Head of caudate nucleus (tissue), 42 donors: ENCODE data around the gene PDE4B.
A peak's percentile ranks its signal among the peaks of the same experiment; 100 is the strongest.
"Not testable (repeated sequence)": the region's sequence is repeated elsewhere in the genome, so short reads cannot be mapped to it uniquely, and the experiment has no call there.

Experiments used
- DNase-seq, 42 donors: peaks; one replicate each; pipeline versions ENCODE4 v3.0.0 to v3.0.0-alpha.2; 2020 to 2021; ENCODE audit warnings: mixed read lengths in 7 of 42
- intact Hi-C: fragments of 100-400 bp; cut with DNase I; formaldehyde crosslinking; loops from one replicate; pipeline ENCODE4 v1.15.0; 2022

Gene PDE4B

GRCh38 chr1:66000033-66000637, 207.4 kb downstream of the PDE4B start:
- intact Hi-C loops, result loop anchor here (10.0 kb wide), 1 partner anchor 165 kb away; no protein-coding TSS in a partner anchor
- no peak for DNase-seq

DNA sequence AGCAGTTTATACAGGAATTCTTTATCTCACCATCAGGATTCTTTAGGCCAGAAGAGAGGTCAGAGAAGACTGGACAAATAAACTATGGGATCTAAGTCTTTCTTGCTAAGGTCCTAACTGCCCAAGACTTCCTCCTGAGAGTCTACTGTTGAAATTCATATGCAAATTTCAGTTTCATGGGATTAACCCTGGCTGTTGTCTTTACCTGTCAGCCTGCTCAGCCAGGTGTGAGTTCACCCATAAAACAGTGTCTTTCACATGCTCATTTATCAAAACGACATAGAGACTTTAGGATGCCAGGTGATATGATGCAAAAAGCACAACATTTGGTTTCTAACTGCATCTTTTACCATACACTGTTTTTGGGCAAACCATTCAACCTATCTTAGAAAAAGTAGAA, 211.0 kb downstream of the PDE4B start:
- no peak for DNase-seq
- intact Hi-C loops, result loop anchor here (10.0 kb wide), 1 partner anchor 161 kb away; no protein-coding TSS in a partner anchor

- DNase-seq, result not testable (repeated sequence)
- intact Hi-C loops, result loop anchor here (10.0 kb wide), 1 partner anchor 158 kb away; no protein-coding TSS in a partner anchor
These were observed 213.8 kb downstream of the PDE4B start for GRCh38 chr1:66006534-66006933.

GRCh38 chr1:66012106-66012784, 219.6 kb downstream of the PDE4B start:
- DNase-seq, result no peak
- intact Hi-C loops, result no loop called here

DNA sequence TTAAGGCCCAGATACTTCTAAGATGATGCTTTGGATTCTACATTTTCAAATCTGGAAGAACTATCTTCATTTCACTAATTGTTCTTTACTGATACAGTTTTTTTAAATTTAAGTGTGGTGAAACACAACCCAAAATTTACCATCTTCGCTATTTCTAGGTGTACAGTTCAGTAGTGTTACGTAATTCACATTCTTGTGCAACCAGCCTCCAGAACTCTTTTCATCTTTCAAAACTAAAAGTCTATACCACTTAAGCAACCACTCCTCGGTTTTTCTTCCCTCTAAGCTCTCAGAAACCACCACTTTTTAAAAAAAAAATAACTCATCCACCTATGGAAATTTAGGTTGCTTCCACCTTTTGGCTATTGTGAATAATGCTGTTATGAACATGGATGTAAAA, 220.7 kb downstream of the PDE4B start:
- no peak for DNase-seq
- intact Hi-C loops, result no loop called here

DNA sequence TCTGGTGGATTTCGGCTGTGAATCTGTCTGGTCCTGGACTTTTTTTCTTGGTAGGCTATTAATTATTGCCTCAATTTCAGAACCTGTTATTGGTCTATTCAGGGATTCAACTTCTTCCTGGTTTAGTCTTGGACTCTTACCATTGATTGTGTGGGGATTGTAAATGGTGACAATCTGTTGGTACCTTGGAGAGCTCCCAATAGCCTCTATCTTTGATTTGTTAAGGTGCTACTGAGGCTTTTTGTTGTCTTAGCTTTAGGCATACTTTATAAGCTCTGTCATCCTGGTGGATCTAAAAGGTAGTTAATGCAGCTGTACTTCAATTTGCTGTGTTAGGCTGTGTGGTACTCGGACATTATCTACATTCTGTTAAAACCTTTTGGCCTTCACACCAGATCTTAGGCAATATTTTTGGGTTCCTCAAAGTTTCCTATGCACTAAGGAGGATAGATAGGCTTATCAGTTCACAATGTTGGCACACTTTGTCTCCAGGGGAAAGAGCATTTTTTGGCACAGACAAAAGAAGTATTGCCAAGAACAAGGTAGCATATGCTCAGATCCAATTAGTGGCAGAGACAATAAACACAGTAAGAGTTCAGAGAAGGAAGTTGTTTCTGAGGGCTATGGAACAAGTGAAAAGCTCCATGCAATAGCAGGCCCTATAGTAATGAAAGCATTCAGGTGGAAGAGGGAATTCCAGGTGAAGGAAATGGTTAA, 230.4 kb downstream of the PDE4B start:
- intact Hi-C loops, result no loop called here
- no peak for DNase-seq

DNA sequence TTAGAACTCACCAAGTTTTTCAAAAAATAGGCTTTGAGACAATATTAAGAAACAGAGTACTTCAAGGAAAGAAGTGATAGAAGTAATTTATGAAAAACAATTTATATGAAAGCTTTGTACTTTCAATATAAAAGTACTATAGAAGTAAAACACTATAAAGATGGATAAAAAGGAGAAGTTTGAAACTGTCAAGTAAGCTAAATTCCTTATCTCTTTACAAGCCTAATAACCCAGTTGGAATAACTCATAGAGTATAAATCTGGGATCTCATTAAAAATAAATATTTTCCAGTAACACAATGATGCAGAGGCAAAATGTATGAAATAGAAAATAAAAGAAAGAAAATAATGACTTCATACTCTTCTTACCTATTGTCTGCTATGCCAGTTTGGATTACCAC, 232.5 kb downstream of the PDE4B start:
- intact Hi-C loops, result no loop called here

GRCh38 chr1:66028035-66028434, 235.3 kb downstream of the PDE4B start:
- DNase-seq, result no peak
- intact Hi-C loops, result no loop called here

More for the DNA sequence above, 232.5 kb downstream of the PDE4B start:
- no peak for DNase-seq

DNA sequence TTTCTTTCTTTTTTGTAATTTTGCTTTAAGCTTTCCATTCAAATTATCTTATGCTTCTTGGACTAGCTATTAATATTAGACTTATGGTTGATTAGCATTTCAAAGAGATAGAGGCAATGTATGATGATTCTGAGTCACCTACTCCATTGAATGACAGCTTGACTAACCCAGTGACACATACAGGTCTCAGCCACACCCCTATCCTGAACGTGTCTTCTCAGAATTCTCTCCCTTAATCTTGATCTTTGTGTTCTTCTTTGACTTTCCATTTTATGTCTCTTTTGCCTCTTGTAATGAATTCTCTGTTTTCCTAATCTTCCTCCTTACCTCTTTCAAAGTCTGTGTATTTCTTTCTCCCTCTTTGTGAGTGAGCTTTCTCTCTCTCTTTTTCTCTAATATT, 241.1 kb downstream of the PDE4B start:
- peak in 14 of 42 donors; percentile 9 to 67 (median 30) for DNase-seq
- intact Hi-C loops, result no loop called here

GRCh38 chr1:66035616-66036245, 243.0 kb downstream of the PDE4B start:
- intact Hi-C loops, result no loop called here
- no peak for DNase-seq

- no peak for DNase-seq
- intact Hi-C loops, result loop anchor here (10.0 kb wide), 1 partner anchor 47 kb away; no protein-coding TSS in a partner anchor
These were observed 249.0 kb downstream of the PDE4B start for GRCh38 chr1:66041654-66042053.

DNA sequence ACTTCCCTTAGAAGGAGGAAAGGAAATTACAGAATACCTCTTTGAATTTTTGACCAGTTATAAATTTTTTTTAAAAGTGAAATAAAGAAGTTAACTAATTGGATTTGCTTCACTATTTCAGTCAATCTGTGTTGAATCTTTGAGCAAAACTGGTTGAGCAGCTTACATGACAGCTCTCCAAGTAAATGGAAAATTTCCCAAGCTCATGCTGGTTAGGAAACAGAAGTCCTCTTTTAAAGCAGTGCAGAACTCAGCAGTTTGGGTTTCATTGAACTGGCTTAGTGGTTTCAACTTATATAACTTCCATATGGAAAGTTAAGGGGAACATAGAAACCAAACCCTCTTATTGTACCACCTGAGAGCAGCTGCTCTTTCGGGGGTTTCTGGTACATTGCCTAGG, 250.5 kb downstream of the PDE4B start:
- DNase-seq, result no peak
- intact Hi-C loops, result loop anchor here (10.0 kb wide), 1 partner anchor 48 kb away; no protein-coding TSS in a partner anchor

DNA sequence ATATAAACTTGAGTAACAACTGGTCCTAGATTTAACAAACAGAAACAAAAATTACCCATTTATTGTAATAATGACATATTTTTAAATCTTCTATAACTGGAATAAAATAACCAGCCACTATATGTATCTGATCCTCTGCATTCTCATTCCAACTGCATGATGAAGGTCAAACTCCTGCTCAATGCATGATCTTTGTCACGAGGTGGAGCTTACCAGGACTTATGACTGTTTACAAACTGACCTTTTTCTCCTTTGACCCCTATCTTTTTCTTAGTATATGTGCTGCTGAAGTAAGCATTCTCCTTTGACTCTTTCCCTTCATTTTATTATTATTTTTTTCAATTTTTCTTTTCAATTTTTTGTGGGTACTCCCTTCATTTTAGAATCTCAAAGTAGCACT, 252.2 kb downstream of the PDE4B start:
- DNase-seq, result no peak
- intact Hi-C loops, result loop anchor here (10.0 kb wide), 1 partner anchor 50 kb away; no protein-coding TSS in a partner anchor

- DNase-seq, result no peak
- intact Hi-C loops, result loop anchor here (10.0 kb wide), 1 partner anchor 52 kb away; no protein-coding TSS in a partner anchor
These were observed 253.7 kb downstream of the PDE4B start for GRCh38 chr1:66046415-66046814.

DNA sequence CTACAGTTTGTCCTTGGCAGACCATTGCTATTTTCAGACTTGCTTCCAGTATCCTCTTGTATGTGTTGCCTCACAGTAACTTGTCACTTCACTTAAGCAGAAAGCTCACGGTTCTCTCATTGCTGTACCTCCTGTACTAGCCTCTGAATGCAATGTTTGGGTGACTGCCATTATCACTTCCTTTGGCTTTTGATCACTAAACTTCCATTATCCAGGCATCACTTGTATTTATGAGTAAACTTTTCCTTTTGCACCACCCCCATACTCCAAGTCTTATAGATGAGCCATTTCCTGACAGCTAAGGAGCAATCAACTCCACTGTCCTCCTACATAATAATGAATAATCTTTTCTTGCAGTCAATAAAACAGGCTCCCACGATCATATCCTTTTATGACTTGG, 255.3 kb downstream of the PDE4B start:
- intact Hi-C loops, result loop anchor here (10.0 kb wide), 1 partner anchor 53 kb away; no protein-coding TSS in a partner anchor
- no peak for DNase-seq

DNA sequence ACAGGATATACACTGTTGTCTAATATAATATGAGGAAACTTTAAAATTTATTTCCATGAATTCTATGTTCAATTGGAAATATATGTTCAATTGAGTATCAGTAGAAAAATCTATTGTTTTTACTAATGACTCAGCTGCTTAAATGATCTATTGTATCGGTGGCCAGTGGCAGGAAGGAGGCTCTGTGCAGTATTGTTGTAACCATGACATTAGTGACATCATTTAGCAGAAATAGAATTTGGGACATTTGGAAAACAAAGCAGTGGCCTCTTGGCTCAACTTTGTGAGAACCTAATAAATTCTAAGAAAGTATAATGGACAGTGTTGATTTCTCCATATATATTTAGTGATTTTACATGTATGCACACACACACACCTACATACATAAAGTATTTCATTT, 257.4 kb downstream of the PDE4B start:
- peak in 15 of 42 donors; percentile 3 to 67 (median 27) for DNase-seq
- intact Hi-C loops, result no loop called here

DNA sequence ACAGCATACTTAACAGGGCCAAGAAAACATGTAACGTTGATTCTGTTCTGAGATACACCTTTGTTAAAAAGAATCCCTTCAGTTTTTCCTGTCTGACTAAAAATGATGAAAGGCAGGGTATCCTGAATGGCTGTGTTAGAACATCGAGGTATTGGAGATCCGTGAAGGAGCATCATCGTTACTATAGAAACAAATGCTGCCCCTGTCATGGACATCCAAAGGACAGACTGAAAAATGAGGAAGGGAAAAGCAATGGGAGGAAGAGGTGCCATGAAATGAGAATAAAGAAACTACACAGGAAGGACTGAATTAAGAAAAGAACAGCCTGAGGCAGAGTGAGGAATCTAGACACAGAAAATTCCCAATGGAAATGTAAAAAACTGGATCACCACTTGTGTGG, 257.9 kb downstream of the PDE4B start:
- DNase-seq, result no peak
- intact Hi-C loops, result no loop called here

DNA sequence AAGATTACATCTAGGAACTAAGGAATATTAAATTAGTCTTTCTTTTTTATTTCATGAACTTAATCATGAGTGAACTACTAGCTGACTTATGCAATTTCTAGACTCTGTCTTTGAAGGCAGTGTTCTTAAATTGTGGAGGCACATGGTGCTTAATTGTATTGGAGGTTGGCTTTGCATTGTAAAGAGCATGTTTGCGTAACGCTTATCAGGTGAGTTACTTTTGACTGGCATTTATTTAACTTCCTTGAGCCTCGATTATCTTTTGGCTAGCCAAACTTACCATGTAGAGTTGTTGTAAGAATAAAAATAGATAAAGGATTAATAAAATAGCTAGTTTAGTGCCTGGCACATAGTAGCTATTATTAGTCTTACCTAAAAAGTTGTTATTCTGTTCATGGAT, 262.4 kb downstream of the PDE4B start:
- DNase-seq, result peak in 1 of 42 donors; percentile 17
- intact Hi-C loops, result no loop called here

DNA sequence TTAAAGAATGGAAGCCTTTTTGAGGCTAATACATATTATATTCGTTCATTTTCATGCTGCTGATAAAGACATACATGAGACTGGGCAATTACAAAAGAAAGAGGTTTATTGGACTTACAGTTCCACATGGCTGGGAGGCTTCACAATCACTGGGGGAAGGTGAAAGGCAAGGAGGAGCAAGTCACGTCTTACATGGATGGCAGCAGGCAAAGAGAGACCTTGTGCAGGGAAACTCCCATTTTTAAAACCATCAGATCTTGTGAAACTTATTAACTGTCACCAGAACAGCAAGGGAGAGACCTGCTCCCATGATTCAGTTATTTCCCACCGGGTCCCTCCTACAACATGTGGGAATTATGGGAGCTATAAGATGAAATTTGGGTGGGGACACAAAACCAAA, 264.8 kb downstream of the PDE4B start:
- intact Hi-C loops, DNase-seq: not testable (repeated sequence)
